D721Med (cell line): Measurements from ENCODE around the gene STARD10.

Experiments
- DNase-seq: peaks from one replicate; pipeline ENCODE4 v3.0.0; 2011; ENCODE audit warnings: low spot score; ENCODE audit not compliant: insufficient read length
- FAIRE-seq: peaks from 2 replicates; lab custom pipeline; 2011; peaks lifted over from hg19 to GRCh38; lab: Jason Lieb, UNC
- TF ChIP-seq, protein P1 (sequence below): IDR thresholded peaks from 2 replicates; pipeline ENCODE4 v1.5.1; 2012; ENCODE audit warnings: mild to moderate bottlenecking, control low read depth; ENCODE audit not compliant: insufficient read depth; ENCODE audit errors: missing control alignments

STARD10 gene

DNA sequence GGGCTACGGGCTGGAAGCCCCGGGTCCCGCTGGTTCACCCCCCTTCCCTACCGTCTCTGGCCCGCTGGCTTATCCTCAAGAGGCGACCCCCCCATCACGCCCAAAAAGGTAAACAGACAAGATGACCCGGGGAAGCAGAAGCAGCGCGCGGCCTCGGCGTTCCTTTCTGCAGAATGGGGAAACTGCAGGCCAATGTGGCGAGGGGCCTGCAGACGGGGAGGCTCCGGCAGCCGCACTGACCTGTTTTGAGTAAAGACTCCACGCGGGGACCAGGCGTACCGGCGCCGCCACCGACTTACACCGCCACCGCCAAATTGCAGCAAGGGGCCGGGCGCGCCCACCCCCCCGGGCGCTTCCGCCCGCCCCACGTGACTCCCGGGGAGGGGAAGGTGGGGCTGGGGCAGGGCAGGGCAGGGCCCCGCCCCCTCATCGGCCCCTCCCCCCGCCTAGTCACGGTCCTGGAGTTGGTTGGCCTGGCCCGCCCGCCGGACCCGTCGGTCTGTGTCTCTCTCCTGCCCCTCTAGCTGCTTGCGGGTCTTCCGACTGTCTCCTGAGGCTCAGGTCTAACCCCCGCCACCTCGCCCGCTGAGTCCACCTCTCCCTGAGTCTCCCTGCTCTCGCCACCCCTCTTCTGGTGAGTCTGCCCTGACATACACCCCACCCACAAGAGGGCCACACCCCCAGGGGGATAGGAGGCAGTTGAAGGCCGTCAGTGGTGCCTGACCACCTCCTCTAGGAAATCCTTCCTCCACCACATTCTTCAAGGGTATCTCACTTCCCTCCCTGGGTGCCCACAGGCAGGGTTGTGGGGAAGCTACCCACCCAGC, 41.5 kb downstream of the STARD10 start, which contains the start of gene ARAP1:
ARAP1 (minus strand) TSS at position 321 of the 827 bp plus-strand sequence. CDS start 25,280 bp downstream, outside the sequence.
- DNase-seq (peak; percentile 94), FAIRE-seq (no peak)
- TF ChIP-seq, protein P1, sequence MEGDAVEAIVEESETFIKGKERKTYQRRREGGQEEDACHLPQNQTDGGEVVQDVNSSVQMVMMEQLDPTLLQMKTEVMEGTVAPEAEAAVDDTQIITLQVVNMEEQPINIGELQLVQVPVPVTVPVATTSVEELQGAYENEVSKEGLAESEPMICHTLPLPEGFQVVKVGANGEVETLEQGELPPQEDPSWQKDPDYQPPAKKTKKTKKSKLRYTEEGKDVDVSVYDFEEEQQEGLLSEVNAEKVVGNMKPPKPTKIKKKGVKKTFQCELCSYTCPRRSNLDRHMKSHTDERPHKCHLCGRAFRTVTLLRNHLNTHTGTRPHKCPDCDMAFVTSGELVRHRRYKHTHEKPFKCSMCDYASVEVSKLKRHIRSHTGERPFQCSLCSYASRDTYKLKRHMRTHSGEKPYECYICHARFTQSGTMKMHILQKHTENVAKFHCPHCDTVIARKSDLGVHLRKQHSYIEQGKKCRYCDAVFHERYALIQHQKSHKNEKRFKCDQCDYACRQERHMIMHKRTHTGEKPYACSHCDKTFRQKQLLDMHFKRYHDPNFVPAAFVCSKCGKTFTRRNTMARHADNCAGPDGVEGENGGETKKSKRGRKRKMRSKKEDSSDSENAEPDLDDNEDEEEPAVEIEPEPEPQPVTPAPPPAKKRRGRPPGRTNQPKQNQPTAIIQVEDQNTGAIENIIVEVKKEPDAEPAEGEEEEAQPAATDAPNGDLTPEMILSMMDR: no peak

DNA sequence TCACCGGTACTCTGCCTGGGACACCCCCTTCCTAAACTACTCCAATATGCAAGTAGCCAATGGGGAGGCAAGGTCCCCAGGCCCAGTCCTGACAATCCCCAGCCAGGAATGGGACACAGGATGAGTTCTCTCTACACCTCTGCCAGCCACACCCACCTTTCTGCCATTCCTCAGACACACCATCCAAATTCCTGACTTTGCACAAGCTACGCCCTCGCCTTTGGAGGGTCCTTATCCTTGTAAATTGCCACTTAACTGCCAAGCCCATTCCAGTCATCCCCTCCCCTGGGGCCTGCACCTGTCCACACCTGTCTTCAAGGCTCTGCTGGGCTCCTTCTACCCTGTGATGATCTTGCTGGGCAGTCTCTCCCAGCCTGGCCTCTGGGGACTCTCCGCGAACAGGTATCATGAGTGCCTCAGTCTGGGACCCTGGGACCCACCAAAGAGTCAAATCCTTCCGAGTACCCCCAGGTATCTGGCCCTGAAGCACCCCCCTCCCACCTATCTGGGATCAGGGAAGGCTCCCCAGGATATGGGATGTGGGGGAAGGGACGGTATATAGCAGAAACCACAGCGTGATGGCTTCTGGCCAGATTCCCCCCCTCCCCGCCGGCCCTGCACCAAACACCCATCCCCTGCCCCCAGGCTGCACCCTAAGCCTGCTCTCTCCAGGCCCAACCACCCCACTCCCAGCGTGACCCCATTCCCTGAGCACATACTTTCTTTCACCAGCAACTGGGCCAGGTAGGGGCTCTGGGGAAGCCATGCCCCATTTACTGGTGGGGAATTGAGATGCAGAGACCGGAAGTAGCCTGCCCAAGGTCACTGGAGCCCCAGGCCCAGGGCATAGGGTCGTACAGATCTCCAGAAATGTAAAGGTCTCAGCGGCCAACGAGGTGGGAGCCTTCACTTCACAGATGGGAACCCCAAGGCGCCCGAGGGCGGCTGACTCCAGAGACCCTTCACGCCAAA, 42.4 kb downstream of the STARD10 start:
- TF ChIP-seq, protein P1: no peak
- FAIRE-seq: no peak

DNA sequence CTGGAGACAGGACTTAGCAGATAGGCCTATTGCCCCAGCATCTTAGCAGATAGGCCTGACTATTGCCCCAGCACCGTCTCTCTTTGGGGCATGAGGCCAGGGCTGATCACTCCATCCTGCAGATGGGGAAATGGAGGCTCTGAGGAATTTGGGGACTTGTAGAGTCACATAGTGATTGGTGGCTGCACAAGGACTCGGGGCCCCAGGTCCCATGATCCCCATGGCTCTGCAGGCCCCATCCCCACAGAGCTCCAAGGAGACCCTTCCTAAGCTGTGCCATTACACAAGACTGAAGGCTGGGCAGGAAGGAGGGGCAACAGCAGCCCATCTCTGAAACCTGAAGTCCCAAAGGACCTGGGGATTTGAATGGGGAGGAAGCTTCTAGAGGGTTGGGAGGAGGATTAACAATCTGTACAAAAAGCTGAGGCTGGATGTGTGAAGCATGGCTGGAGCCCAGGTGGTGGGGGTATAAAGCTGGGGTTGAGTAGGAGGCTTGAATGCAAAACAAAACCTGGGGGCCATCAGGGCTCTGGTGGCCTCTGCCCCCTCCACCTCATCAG, 43.2 kb downstream of the STARD10 start:
- TF ChIP-seq, protein P1: no peak
- no peak for FAIRE-seq

More for the DNA sequence above, 42.4 kb downstream of the STARD10 start:
- DNase-seq: no peak

DNA sequence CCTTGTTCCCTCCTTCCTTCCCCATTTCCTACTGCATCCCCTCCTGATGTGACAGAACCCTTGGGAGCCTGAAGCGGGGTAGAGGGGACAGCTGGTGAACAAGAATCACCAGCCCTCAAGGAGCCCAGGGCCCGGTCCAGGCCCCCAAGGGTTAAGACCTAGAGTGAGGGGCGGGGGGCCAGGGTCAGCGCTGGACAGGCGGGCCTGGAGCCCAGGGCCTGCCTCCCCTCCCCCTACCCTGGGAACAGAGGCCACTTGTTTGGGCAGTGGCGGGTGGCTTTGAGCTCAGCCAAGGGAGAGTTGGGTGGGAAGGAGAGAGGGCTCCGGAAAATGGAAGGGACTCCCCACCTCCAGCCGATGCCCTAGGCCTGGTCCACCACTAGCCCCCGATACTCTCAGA, 43.8 kb downstream of the STARD10 start:
- FAIRE-seq (no peak), DNase-seq (no peak)
- TF ChIP-seq, protein P1: no peak

More for the DNA sequence above, 43.2 kb downstream of the STARD10 start:
- no peak for DNase-seq

DNA sequence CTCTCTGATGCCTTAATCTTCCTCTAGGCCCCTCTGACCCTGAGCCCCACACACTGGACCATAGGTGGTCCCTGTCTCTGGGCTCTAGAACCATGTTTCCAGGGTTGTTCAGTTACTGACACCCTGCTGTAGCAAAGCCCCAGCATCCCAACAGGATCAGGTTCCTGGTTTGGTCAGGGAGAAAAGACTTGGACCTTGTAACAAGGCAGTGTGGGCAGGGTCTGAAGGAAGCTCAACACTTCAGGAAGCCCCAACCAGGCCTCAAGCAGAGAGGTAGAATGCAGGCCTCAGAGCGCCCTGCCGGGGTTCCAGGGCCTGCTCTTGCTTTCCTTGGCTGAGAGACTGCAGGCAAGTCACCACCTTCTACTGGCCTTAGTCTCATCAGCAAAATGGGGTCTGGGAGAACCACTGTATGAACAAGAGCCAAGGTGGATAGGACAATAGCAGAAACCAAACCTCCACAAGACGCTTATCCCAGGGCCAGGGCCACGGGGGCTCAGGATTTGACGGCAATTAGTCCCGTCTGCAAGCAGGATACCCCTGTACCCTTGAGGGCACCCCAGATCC, 46.5 kb downstream of the STARD10 start:
- FAIRE-seq (no peak), DNase-seq (no peak)
- TF ChIP-seq, protein P1: no peak

DNA sequence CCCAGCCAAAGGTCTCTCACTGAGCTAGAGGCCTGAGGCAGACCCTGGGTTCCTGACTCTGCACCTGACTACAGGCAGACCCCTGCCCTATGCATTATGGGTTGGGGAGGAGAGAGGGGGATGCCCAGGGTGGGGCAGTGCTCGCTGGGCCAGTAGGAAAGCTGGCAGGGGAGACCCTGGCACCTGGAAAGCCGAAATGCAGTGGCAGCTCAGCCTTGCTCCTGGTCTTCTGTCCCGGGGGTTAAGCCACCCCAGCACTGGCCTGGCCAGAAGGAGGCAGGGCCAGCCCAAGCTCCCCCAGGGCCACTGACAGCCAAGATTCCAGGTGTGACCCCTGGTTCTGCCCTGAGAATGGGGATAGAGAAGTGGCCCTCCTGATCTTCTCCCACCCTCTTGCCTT, 47.0 kb downstream of the STARD10 start:
- FAIRE-seq: no peak
- TF ChIP-seq, protein P1: no peak
- no peak for DNase-seq
